A549 treated with RU486 at 1 μM for 4 hours (cell line): ENCODE results near the gene DIPK2B. TPM values are rescaled to one million over a fixed set of nuclear protein-coding genes. Genes with fewer than 3 reads are reported as not detected.

Experiments
- total RNA-seq: library from RNA; stranded (reverse); fragments of 200-300 nt; extraction: Qiagen RNA extraction; gene quantifications from 5 replicates; pipeline ENCODE4 v1.2.3, GENCODE V29; 2022; ENCODE audit warnings: low read depth

The DIPK2B gene, protein sequence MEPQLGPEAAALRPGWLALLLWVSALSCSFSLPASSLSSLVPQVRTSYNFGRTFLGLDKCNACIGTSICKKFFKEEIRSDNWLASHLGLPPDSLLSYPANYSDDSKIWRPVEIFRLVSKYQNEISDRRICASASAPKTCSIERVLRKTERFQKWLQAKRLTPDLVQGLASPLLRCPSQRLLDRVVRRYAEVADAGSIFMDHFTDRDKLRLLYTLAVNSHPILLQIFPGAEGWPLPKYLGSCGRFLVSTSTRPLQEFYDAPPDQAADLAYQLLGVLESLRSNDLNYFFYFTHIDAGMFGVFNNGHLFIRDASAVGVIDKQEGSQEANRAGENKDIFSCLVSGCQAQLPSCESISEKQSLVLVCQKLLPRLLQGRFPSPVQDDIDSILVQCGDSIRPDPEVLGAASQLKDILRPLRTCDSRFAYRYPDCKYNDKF
- total RNA-seq, result not detected in 5 replicates

DNA sequence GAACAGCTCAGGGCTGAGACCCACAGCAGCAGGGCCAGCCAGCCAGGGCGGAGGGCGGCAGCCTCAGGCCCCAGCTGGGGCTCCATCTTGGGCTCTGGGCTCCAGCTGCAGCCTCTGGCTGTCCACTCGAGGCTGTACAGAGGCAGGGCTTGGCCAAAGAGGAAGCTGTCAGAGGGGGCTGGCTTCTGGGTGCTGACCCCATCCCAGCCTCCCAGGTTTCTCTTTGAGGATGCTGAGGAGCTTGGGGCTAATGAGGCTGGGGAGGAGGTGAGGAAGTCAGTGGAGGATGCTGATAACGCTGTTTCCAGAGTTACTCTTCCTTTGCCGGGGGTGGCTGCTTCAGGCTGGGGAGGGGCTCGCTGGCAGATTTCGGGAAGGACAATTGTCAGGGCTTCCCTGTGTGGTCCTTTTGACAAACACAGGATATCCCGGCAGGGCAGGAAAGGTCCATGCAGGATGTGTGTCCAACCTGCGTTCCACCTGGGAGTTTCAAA is at the start of gene DIPK2B:
Gene DIPK2B (minus strand): TSS at position 136 of the 494 bp plus-strand sequence. CDS start 50 bp downstream, at position 86.

